OCI-LY1 (cell line): Measurements from ENCODE around the gene PAXIP1.

Experiments used
- H2AFZ ChIP-seq: fragments of 200-600 bp; sonication (generic), shearing (Covaris generic); 2 replicates; pipeline ENCODE4 v1.6.0; 2014; ENCODE audit warnings: antibody characterized with exemption, mild to moderate bottlenecking, low read length
- H3F3A ChIP-seq: fragments of 200-600 bp; sonication (generic), shearing (Covaris generic); 2 replicates; pipeline ENCODE4 v1.6.0; 2014; ENCODE audit warnings: mild to moderate bottlenecking, antibody characterized with exemption, low read length, moderate library complexity; ENCODE audit not compliant: insufficient read depth
- H3K27ac ChIP-seq: fragments of 200-600 bp; sonication (generic); 2 replicates; pipeline ENCODE4 v1.5.1; 2014; ENCODE audit warnings: low read length, mixed run types, mild to moderate bottlenecking, low read depth; ENCODE audit not compliant: poor library complexity, severe bottlenecking
- H3K27me3 ChIP-seq: fragments of 200-600 bp; sonication (generic); 2 replicates; pipeline ENCODE4 v1.6.0; 2014; ENCODE audit warnings: antibody characterized with exemption, mild to moderate bottlenecking, low read length, moderate library complexity; ENCODE audit not compliant: insufficient read depth
- H3K36me3 ChIP-seq: fragments of 200-600 bp; sonication (generic); 2 replicates; pipeline ENCODE4 v1.6.1; 2014; ENCODE audit warnings: mild to moderate bottlenecking, antibody characterized with exemption, low read length, moderate library complexity, mixed read lengths; ENCODE audit not compliant: insufficient read depth
- H3K4me1 ChIP-seq: fragments of 200-600 bp; sonication (generic); 2 replicates; pipeline ENCODE4 v1.5.1; 2014; ENCODE audit warnings: mild to moderate bottlenecking, low read length, moderate library complexity; ENCODE audit not compliant: insufficient read depth, severe bottlenecking
- H3K4me2 ChIP-seq: fragments of 200-600 bp; sonication (generic), shearing (Covaris generic); 2 replicates; pipeline ENCODE4 v1.6.1; 2014; ENCODE audit warnings: low read length
- H3K4me3 ChIP-seq: fragments of 200-600 bp; sonication (generic); 2 replicates; pipeline ENCODE4 v1.5.1; 2014; ENCODE audit warnings: low read length, low read depth, mild to moderate bottlenecking, mixed read lengths; ENCODE audit not compliant: poor library complexity, severe bottlenecking
- H3K79me2 ChIP-seq: fragments of 200-600 bp; shearing (Covaris generic); 2 replicates; pipeline ENCODE4 v1.6.1; 2016; ENCODE audit warnings: mixed run types, low read length, mixed read lengths; ENCODE audit not compliant: insufficient read depth
- H3K9ac ChIP-seq: fragments of 200-600 bp; sonication (generic), shearing (Covaris generic); 2 replicates; pipeline ENCODE4 v1.6.1; 2014; ENCODE audit warnings: mild to moderate bottlenecking, low read length, mixed read lengths
- H3K9me2 ChIP-seq: fragments of 200-600 bp; sonication (generic), shearing (Covaris generic); 2 replicates; pipeline ENCODE4 v1.6.1; 2014; ENCODE audit warnings: low read depth, mild to moderate bottlenecking, low read length, mixed read lengths
- H3K9me3 ChIP-seq: fragments of 200-600 bp; shearing (Covaris generic); 2 replicates; pipeline ENCODE4 v1.6.1; 2014; ENCODE audit warnings: low read length, mixed read lengths
- H4K20me1 ChIP-seq: fragments of 200-600 bp; sonication (generic), shearing (Covaris generic); 2 replicates; pipeline ENCODE4 v1.6.0; 2016; ENCODE audit warnings: mild to moderate bottlenecking, low read length; ENCODE audit not compliant: insufficient read depth
- CTCF ChIP-seq: fragments of 200-600 bp; sonication (generic), shearing (Covaris generic); IDR thresholded peaks from 2 replicates; pipeline ENCODE4 v1.5.1; 2017; ENCODE audit warnings: mild to moderate bottlenecking, antibody characterized with exemption, low read length, moderate library complexity, mixed read lengths
- EZH2 ChIP-seq: fragments of 200-600 bp; sonication (generic), shearing (Covaris generic); IDR thresholded peaks from 2 replicates; pipeline ENCODE4 v1.8.0; 2017; ENCODE audit warnings: borderline replicate concordance, mixed run types, mild to moderate bottlenecking, antibody characterized with exemption, low read length, moderate library complexity, mixed read lengths

Gene PAXIP1

GRCh38 chr7:154917808-154918160, 85.1 kb downstream of the PAXIP1 start:
- no peaks in the 10 kb centered on the region for H3K9me2 ChIP-seq

GRCh38 chr7:154916856-154917807, 85.8 kb downstream of the PAXIP1 start:
- H3K27ac ChIP-seq: no peak overlapping the region
- no peaks in the 10 kb centered on the region for H3K9me2 ChIP-seq
- H3K27me3 ChIP-seq: peaks cover 16% of the 10 kb centered on the region; the same call in 1 of the 2 replicates
- no peaks in the 10 kb centered on the region for H3K79me2 ChIP-seq
- no peak overlapping the region for H2AFZ ChIP-seq
- no peak overlapping the region for H3K4me3 ChIP-seq
- no peaks in the 10 kb centered on the region for H3F3A ChIP-seq
- no peaks in the 10 kb centered on the region for H3K36me3 ChIP-seq
- H3K4me2 ChIP-seq: no peak overlapping the region
- H3K4me1 ChIP-seq: peaks cover 3% of the 10 kb centered on the region
- H3K9me3 ChIP-seq: peaks cover 4% of the 10 kb centered on the region; the same call in 1 of the 2 replicates
- H3K9ac ChIP-seq: no peak overlapping the region
- TF ChIP-seq CTCF (no peak), EZH2 (no peak)
- H4K20me1 ChIP-seq: no peaks in the 10 kb centered on the region

More at GRCh38 chr7:154917808-154918160, 85.1 kb downstream of the PAXIP1 start:
- no peaks in the 10 kb centered on the region for H3F3A ChIP-seq
- peaks cover 3% of the 10 kb centered on the region for H3K4me1 ChIP-seq
- no peak overlapping the region for H3K27ac ChIP-seq
- H3K9me3 ChIP-seq: peaks cover 6% of the 10 kb centered on the region; the same call in 1 of the 2 replicates
- H3K4me3 ChIP-seq: no peak overlapping the region
- no peak overlapping the region for H2AFZ ChIP-seq
- peaks cover 20% of the 10 kb centered on the region; the same call in 1 of the 2 replicates for H3K27me3 ChIP-seq
- H4K20me1 ChIP-seq: no peaks in the 10 kb centered on the region
- H3K79me2 ChIP-seq: no peaks in the 10 kb centered on the region
- H3K9ac ChIP-seq: no peak overlapping the region
- no peaks in the 10 kb centered on the region for H3K36me3 ChIP-seq
- TF ChIP-seq CTCF: no peak
- no peak for TF ChIP-seq EZH2
- H3K4me2 ChIP-seq: no peak overlapping the region

- Histone ChIP-seq H4K20me1 (no peaks in the 10 kb centered on the region), H3K4me2 (no peak overlapping the region), H3K9me3 (peaks cover under 1% of the 10 kb centered on the region; the same call in 1 of the 2 replicates), H3K4me1 (peaks cover 3% of the 10 kb centered on the region), H3K36me3 (no peaks in the 10 kb centered on the region), H3K4me3 (no peak overlapping the region), H3F3A (no peaks in the 10 kb centered on the region), H3K27me3 (peaks cover 16% of the 10 kb centered on the region; the same call in 1 of the 2 replicates), H3K27ac (no peak overlapping the region), H3K9me2 (no peaks in the 10 kb centered on the region), H3K9ac (no peak overlapping the region), H3K79me2 (no peaks in the 10 kb centered on the region), H2AFZ (no peak overlapping the region)
- TF ChIP-seq EZH2: no peak
- no peak for TF ChIP-seq CTCF
Measured at GRCh38 chr7:154916381-154916780, 86.5 kb downstream of the PAXIP1 start.
